Ureter (tissue), 1 donor: ENCODE measurements around the gene IQSEC2. TPM values are rescaled to one million over a fixed set of nuclear protein-coding genes. Genes with fewer than 3 reads are reported as not detected.

Source experiments
- DNase-seq: peaks from one replicate; pipeline ENCODE4 v3.0.0-alpha.2; 2020; ENCODE audit warnings: low spot score
- total RNA-seq: library from RNA; stranded (reverse); gene quantifications from one replicate; pipeline ENCODE4 v1.2.4, GENCODE V29; 2023
- donor health status: DM: yes; HTN: yes; CAD: no.

IQSEC2 gene
- total RNA-seq, 1 donor from 2014 or later, result 31.7 TPM

DNA sequence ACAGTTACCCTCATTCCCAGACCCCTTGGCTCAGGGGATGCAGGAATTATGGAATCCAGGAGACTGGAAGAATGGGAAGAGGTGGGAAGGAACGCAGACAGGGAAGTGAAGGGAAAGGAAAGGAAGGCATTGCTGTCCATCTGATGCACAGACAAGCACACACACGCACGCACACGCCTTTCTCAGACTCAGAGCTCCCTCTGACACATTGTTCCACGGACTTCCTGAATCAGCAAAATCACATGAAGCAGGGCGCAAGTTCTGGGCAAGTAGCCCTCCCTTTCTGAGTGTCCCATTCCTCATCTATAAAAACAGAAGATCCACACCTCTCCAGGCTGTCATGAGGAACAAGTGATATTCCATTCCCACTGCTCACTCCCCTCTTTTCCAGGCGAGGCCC lies 13.2 kb downstream of the IQSEC2 start:
- DNase-seq, result no peak

DNA sequence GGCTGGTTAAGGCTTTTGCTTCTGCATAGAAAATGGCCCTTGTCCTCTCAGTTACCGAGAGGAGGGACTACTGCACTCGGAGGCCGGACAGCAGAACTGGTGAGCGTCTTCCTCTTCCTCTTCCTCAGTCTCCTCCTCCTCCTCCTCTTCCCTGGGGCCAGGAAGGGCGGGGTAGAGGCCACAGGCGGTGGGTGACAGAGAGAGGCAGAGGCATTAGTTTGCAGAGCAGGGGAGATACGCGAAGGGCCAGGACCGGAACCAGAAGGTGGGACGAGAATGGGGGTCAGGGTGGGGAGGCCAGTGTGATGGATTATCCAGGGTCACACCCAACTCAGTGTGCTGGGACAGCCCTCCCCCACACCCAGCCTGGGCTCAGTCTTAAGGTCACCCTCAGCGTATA lies 14.5 kb downstream of the IQSEC2 start:
- no peak for DNase-seq

DNA sequence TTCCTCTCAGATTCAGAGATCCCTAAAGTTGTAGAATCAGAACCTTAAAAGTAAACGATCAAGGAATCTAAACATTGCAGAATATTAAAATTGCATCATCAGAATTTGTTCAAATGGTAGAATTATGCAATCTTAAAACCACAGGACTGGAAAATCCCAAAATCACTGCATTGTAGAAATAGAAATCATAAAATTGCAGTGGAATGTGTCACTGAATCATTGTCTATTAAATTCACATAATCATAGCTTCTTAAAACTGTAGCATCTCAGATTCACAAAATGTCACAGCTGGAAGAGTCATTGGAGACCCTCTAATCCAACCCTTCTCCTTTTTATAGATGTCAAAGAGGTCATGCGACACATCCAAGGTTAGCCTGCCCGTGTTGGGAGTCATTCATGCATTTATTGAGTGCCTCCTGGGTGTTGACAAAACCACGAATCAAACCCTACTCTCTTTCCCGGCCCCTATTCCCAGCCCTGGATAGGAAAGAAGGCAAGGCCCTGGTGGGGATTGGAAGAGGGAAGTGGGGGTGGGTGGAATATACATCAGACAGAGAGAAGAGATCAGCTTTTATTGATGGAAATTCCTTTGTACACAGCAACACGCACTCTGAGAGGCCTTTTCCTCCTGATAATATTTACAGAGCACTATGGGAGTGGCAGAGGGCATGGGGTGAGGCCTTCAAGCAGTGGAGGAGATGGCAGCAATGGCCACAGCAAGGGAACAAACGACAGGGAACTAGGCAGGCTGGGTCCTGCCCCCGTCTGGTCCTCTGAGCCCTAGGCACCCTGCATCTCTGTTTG lies 15.4 kb downstream of the IQSEC2 start:
- DNase-seq, result no peak

DNA sequence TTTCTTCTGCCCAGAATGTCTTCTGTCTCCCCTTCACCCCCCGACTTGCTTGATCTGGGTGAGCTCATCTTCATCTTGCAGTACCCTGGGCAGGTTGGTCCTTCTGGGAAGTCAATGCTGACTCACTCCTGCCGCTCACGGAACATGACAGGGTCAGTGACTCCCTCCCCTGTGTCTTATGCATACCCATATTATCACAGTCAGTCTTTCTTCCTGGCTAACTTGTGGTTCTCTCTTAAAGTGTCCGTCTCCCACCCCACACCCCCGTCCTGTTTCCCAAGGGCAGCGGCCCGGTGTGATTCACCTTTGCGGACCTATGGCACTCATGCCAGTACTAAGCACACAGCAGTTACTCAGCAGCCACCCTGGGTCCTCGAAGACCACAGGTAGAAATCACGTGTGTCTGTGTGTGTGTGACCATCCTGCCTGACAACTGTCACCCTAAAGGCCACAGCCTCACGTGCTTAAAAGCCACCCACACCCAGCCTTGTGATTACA lies 17.7 kb downstream of the IQSEC2 start:
- no peak for DNase-seq

DNA sequence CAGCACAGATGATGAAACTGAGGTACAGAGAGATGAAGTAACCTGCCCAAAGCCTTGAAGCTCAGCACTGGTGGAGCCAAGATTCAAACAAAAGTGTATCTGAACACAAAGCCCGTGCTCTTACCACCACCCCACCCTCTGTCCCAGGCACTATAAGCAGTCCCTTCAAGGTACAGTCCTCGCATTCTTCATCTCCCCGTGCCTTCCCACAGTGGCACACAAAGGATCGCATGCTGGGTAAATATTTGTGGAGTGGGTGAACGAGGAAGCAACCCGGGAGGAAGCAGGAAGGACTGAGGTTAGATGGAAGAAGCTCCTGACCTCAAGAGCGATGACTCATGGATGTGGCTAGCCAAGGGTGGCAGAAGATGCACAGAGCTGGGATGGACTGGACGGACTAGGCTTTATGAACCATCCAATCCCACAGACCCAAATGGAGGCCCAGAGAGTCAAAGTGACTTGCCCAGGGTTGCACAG lies 18.4 kb downstream of the IQSEC2 start:
- no peak for DNase-seq

DNA sequence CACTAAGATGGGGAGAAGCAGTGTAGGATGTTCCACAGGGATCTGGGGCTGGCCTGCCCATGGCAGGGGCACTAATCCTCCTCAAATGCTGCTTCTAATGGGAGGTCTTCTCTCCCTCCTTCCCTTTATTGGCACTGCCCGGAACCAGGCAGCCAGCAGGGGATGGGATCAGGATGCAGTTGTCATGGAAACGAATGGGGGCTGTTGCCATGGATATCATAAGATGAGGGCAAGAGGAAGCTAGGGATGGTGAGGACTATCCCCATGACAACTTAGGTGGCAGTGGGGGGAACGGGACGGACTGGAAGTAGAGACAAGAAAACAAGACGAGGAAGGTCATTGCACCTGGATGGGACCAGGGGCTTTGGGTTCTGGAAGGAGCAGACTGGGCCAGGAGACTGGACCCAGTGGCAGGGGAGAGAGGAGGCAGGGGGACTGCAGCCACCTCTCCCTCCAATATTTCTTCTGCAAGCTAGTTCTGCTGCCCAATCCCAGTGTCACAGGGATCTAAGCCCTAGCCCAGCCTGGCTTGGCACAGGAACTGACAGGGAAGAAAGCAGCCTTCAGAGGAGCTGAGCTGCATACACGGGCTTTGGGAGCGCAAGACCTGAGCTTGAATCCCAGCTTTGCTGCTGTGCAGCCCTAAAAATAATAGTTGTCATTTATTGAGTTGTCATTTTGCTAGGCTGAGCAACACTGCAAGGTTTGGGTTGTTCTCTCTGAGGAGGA lies 19.0 kb downstream of the IQSEC2 start:
- no peak for DNase-seq

DNA sequence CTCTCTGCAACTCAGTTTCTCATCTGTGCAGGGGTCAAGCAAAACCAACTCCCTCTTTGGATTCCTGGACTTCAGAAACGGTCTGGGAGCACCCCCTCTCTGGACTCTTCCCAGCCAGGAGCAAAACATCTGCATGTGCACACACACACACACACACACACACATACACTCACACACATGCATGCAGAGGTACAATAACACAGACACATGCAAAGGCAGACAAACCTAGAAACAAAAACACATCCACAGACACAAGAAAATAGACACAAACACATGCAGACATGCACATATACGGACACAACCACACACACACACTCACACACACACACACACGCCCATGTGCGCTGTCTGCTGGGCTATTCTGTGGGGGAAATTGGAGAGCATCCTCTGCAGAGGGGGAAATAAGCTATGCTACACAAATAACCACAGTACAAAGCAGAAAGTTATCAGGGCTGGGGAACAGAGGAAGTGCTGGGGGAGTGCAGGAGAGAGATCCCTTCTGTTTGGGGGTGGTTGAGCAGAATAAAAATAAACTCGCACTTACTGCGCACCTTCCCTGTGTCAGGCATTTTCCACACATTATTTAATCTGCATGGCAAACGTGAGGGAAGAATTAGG lies 19.9 kb downstream of the IQSEC2 start:
- DNase-seq, result no peak

DNA sequence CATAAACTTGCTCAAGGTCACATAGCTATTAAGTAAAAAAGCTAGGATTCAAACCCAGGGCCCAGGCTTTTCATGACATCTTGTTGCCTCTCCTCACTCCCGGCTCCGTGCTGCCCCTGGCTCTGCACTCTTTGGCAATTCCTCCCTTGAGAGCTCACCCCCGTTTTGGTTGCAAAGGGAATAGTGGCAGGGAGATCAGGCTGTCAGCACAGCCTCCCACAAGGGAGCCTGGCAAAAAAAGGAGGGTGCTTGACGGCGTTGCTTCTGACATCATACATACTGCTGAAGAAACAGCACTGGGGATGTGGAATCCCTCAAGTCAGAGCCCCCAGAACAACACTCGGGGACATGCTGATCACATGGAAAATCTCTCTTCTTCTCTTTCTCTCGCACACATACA lies 20.5 kb downstream of the IQSEC2 start:
- DNase-seq, result no peak

DNA sequence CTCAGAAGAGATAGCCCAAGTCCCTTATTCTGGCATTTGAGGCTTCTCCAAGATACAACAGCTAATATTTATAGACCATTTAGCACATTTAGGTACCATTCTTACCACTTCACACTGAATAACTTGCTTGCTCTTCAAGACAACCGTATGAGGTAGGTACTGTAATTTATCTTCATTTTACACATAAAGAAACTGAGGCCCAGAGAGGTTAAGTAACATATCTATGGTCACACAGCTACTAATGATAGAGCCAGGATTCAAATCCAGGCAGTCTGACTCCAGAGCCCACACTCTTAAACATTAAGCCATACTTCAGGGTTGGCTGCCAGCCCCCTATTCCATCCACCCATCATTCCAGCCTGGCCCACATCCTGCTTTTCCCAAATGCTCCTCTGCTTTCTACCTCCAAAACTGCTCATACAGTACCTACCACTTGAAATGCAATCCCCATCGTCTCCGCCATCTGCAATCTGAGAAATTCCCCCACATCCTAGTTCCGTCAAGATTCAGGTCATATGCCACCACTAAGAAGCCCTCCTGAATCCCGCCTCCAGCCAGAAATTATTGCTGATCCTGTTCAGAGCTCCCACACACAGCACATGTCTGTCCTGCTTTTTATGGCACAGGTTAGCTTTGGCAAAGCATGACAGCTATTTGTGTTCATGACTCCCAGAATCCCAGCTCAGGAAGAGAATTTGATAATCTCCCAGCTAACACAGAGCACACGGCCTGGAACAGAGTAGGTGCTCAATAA lies 23.5 kb downstream of the IQSEC2 start:
- DNase-seq, result no peak

DNA sequence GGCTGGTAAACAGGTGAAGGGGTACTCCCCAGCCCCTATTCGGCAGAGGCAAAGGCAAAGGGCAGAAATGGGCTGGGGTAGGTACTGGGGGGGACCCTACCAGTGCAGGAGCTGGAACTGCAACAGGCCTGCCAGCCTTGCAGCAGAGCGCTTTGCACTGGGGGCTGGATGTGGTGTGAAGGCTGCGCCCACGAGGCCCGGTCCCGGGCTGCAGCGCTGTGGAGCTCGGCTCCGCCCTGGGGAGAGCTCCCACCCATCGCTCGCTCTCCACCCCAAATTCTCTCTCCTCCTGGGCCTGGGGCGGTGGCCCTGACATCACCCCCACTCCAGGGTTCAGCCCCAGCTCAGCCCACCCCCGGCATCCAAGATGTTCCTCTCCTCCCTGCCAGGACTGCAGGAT lies 24.2 kb downstream of the IQSEC2 start:
- DNase-seq, result no peak

DNA sequence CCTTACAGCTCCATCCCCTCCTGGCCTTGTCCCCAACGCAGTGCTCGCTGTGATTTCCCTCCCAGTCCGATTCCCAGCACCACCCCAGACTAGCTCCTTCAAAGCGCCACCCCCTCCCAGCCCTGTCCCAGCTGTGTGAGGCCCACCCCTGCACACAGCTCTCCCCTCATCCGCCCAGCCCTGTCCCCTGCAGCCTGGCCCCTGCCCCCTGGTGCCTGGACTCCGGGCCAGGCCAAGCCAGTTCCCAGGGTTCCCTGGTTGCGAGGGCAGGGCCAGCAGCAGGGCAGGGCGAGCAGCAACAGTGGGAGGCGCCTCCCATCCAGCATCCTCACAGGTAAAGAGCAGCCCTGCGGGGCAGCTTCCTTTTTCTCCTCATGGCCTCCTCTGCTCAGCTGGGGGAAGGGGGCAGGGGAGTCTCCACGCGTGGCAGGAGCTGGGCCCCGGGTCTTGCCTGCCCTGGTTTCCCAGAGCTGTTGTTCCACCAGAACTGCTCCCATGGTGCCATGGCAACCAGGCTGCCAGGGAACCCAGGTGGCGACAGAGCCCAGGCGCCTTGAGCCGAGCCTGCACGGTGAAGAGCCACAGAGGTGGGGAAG lies 24.8 kb downstream of the IQSEC2 start:
- DNase-seq, result no peak

DNA sequence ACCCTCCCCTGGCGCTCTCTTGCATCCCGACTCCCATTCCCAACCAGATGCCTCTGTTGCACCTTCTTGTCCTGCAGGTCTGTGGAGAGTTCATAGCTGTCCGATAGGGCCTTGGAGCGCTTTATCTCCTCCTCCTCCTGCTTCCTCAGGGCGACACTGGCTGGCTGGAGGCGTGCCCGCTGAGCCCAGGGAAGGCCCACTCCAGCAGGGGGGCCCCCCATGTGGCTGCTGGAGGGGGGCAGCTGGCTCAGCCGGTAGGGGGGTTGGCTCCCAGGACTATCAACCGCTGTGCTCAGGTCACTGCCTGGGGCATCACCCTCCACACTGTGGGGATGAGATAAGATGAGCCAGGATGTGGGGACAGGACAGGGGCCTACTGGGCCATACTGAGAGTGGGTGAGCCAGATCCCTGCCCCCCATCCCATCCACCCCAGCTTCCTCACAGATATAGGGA lies 25.6 kb downstream of the IQSEC2 start:
- DNase-seq, result no peak

DNA sequence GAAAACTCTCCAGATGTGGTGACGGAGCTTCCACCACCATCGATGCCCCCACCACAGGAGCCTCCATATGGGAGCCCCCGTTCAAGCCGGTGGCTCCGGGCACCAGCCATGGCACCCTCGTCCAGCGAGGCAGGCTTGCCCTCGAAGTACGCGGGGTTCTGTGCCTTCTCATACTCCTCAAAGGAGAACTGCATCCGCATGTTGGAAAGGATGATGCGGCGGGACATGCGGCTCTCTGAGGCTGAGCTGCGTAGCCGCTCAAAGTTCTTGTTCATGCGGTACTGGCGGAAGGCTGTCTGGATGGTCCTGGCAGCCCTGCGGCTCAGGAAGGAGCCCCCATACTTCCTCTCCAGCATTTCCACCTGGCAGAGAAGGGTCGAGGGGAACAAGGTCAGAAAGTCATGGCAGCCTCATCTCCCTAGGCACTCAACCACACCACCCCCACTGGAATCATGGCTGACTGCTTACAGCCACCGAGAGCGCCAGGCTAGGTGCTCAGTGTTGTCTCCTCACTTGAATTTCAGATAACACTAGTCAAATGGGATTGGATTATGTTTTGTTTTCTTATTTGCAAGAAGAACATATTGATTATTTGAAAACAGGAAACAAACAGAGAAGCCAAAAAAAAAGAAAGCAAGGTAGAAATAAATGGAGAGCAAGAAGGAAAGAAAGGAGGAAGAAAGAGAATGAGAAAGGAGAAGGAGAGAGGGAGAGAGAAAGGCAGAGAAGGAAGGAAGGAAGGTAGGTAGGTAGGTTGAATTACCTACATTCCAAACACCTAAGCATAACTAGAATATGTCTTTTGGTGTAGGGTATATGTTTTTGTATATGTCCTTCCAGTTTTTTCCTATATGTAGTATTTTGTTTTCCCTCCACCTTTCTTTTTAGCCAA lies 26.6 kb downstream of the IQSEC2 start:
- DNase-seq, result no peak

DNA sequence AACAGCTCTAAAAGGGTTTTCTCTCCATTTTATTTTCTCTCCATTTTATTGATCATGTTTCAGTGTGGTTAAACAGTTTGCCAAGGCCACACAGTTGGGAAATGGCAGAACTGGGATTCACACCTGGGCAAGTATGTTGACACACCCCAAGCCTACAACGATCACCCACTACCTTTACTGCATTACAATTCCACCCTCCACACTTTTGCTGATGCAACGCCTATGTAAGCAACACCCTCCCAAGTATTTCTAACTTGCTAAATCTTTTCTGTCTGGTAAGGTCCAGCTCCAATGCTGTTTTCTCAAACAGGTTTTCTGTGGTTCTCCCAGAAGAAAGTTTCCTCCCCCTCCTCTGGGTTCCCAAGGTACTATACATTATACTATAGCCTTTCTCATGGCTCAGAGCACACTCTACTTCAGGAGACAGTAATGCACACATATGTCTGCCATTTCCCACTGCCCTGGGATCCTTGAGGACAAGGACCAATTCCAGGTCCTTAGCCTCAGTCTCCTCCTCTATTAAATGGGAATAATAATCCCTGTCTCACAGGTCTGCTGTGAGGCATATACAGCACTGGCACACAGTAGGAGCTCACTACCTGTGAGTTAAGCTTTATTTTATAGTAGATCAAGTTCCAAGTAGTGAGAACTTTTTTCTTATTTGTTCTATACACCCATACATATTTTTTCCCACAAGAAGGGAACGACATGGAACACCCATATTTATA lies 27.9 kb downstream of the IQSEC2 start:
- no peak for DNase-seq

DNA sequence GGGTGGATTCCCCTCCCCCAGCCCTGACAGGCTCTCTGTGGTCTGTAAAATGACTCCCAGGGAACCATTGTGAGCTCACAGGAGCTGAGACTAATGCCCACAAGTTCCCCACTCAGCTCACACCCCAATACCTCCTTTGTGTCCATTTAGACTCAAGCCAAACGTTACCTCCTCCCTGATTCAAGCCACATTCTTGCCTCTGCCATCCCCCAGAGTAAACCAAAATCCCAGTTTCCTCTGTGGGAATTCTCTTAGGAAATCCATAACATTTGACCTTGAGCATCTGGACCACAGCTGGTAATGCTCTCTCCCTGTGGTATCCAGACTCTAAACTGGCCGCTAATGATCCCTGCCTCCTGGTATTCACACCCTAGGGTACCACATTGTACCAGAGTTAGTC lies 30.1 kb downstream of the IQSEC2 start:
- DNase-seq, result no peak

DNA sequence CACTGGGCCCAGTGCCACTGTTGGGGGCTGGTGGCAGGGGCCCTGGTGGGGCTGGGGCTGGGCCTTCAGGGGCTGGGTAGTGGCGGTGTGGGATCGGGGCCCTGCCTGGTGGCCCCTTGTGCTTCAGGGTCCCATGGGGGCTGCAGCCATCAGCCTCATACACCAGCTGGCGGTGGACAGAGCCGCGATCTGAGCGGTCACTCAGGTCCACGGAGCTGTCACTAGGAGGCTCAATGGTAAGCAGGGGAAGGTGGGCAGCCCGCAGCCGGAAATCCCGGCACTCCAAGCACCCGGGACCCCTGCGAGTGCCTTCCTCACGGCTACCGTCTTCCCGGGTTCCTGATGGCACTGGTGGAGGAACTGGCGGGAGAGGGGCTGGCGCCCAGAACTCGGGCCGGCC lies 30.8 kb downstream of the IQSEC2 start:
- DNase-seq, result no peak

DNA sequence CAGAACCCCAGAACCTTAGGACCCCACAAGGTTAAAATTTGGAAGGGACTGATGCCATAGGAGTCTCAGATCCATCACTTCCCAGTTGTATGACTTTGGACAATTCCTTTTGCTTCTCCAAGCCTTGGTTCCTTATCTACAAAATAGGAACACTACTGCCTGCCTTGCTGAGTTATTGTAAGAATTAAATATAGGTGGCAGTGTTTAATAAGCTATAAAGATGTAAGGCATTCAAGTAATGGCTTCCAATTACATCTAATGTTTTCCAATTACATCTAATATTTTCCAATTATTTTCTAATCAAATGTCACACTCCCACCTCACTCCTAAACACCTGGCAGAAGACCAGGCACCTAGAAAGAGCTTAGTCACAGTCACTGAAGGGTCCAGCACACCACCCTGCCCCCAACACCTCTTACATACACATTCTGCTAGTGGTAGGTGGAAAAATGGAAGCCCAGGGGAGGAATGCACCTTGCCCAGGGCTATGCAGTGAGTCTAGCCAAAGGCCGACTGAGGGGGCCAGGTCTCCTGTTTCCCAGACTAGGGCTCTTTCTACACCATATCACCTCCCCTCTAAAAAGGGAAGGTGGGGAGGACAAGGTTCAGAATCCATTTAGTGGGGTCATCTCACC lies 31.9 kb downstream of the IQSEC2 start:
- DNase-seq, result no peak

DNA sequence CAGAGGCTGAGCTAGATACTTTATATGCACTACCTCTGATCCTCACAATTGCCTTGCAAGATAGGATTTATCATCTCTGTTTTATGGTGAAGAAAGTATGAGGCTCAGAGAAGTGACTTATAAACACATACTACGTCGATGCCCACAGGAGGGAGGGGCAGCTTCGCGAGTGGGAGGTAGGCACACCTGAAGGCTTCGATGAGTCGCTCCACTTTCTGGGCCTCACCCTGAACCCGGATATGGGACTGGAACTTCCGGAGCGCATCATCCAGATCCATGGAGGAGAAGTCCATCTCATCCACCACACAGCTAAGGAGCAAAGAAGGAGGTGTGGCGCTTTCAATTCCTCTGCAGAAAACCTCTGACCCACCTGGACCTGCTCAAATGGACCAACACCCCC lies 33.5 kb downstream of the IQSEC2 start:
- DNase-seq, result no peak

DNA sequence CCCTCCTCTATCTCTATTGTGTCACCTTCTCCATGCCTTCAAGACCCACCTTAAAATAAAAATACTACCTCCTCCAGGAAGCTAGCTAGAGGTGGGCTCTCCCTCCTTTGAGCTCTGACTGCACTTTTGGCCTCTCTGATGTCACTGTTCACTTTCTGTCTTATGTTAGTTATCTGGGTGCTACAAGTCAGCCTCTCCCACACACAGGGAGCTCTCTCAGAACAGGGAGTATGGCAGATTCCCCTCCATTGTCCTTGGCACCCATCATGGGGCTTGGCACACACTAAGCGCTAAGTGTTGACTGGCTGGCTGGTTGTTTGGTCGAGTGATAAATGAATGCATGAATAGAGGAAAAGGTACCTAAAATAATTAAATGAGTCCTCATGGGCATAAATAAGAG lies 35.2 kb downstream of the IQSEC2 start:
- DNase-seq, result no peak
